CD4-positive, alpha-beta T cell treated with Interleukin-12 subunit alpha and Interleukin-12 subunit beta, for 1 hour (primary cell): ENCODE measurements around the gene ST7.
A peak's percentile ranks its signal among the peaks of the same experiment; 100 is the strongest.
"Not testable (repeated sequence)": the region's sequence is repeated elsewhere in the genome, so short reads cannot be mapped to it uniquely, and the experiment has no call there.

ENCODE experiments used
- DNase-seq: peaks from one replicate; pipeline ENCODE4 v3.0.0-alpha.2; 2020

ST7 gene

DNA sequence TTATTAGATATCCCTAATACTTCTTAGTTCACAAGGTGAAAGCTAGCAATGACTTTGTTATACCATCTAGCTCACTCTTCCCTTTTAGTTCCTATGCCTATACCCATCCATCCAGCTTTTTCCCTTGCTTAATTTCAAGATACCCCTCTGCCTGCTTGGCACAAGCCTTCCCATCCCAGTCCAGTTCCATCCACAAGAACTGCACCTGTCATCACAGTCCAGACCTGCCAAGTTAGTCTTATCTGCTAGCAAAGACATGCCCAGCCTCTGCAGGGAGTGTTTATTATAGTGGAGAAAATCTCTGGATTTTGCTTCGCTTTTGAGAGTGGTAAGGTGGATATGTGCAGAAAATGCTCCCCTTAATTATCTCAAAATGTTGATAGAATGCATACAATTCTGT lies 158.2 kb downstream of the ST7 start:
- no peak for DNase-seq

DNA sequence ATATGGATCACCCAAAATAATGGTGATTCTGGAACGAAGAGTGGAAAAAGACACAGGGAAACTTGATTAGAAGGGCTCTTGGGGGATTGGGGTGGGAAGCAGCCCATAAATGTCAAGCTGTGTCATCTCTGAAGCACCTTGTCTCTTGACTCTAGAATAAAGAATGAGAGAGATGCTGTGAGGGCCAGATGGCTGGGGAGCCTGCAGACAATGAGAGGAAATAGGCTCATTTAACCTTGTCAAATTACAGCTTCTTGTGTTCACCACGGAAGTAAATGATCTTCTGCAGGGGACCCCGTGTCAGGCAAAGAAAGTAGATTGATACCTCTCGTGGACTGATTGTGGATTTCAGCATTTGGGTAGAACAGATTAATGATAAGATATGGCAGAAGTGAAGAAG lies 159.3 kb downstream of the ST7 start:
- DNase-seq = no peak

DNA sequence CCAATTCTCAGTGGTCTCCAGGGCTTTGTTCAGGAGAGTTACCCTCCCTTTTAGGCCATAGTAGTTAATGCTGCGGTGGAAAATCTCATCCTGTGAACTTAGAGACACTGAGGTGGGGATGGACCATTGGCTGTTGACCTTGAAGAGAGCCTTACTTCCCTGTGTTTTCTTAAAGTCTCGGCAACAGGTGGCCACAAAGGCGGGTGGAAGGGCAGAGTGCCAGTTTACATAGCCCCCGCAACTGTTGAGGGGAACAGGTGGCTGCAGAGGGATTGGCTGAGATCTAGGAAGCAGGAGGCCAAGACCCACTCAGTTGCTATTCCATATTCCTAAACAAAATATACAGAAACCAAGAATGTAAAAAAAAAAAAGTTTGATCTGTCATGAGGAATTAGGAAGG lies 160.6 kb downstream of the ST7 start:
- no peak for DNase-seq

DNA sequence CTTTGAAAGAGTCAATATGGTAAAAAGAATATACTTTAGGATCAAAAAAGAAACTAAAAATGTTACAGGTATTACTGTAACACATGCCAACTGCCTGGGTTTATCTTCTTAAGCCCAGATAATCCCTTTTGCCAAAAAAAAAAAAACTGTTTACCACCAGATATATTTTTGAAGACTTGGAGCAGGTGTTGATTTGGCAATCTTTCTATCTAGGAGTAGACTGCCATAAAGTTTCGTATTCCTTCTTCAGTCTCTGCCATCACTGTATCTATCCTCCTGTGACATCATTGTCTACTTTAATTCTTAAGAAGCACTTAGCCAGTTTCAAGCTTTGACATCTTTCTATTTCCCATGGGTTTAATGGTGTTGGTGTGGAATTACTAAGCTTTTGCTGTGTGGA lies 161.0 kb downstream of the ST7 start:
- DNase-seq = no peak

DNA sequence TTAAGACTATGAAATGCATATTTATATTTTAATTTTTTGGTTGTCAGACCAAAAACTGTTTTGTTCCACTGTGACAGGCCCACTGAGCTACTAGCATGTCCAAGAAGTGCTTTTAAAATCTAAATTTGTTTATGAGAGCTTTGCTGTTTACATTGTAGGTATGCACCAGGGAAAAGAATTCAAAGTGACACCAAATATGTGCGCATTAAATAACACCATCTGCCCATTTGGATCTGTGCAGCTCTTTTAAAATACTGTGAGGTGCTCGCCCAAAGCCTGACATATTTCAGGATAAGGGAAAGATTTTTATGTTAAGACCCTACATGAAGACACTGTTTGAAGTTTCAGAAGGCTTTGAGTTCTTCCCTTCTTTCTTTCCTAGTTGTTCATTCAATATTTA lies 162.9 kb downstream of the ST7 start:
- DNase-seq = no peak

DNA sequence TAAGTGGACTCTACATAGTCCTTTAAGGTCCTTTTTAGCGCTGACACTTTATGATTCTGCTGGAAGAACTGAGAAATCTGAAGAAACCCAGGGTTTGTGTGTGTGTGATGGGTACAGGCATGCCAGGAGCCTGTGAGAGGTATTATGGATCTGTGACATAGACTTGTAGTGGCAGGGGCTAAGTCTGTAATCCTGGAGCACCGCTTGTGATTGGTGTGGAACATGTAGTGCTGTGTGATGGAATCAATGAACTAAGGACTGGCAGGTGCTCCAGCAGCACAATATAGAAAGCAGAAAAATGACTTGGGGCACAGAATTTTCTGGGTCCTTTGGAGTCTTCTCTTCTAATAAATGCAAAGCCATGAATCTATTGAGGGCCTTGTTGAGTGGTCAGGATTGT lies 163.9 kb downstream of the ST7 start:
- DNase-seq = no peak

DNA sequence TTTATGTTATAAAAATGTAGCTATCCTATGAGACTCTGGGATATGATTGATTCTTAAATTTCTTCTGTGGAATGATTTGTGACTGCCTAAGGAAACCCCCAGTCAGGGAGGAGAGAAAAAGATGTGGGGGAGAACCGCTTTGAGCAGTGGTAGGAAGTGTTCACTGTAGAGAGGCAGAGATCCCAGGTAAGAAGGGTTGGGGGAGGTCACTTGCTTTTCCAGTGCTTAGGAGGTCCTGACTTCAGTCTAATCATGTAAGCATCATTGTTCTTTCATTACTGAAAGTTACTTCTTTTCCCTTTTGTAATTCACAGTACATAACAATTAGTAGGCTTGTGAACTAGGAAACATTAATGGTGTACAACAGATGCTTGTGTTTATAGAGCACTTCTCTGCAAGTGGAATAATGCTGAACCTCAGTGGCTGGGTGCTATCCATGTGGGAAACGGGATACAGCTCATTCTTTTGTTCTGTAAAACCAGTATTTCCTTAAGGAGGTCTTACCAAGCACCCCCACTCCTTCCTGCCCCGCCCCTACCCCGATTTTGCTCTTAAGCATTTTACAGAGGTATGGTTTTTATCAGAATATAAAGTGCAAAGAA lies 165.4 kb downstream of the ST7 start:
- DNase-seq = no peak

DNA sequence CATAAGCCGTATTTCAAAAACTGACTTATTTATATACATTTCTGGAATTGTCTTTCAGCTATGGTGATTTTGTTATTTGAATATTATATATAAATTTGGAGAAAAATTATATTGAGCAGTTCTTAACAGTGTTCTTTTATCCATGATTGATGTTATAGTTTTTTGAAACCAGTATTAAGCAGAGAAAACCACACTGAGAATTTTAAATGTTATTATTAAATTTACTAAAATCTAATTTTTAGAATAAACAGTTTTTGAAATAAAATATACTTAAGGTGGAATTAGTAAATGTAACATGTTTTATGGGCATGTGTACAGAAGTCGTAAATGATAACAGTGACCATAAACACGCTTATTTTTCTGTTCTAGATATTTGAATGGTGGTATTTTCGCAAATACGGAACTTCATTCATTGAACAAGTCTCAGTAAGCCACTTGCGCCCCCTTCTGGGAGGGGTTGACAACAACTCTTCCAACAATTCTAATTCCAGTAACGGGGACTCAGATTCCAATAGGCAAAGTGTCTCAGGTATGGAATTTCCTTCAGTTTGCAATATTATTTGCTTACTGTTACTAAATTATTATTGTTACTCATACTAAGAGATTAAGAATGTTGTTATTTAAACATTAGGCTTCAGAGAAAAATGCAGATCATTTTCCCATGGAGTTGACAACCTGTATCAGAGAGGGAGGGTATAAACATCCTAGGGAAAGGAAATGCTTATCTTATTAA lies 166.1 kb downstream of the ST7 start:
- peak; percentile 73 for DNase-seq

DNA sequence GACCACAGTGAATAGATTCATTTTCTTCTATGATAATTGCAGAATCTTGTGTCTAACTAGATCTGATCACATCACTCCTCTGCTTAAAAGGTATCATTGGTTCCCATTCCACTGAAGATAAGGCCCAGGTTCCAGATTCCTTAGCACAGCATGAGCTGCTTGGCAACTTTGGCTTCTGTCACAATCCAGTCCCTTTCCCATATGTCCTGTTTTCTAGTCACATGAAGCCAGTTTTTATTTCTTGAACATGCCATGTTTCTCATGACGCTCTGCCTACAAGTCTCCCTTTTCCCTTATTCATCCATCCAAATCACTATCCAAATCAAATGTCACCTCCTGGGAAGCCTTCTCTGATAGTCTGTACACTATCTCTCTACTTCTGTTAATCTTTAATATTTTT lies 167.0 kb downstream of the ST7 start:
- not testable (repeated sequence) for DNase-seq

DNA sequence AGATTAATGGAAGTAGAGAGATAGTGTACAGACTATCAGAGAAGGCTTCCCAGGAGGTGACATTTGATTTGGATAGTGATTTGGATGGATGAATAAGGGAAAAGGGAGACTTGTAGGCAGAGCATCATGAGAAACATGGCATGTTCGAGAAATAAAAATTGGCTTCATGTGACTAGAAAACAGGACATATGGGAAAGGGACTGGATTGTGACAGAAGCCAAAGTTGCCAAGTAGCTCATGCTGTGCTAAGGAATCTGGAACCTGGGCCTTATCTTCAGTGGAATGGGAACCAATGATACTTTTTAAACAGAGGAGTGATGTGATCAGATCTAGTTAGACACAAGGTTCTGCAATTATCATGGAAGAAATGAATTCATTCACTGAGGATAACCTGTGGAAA lies 168.7 kb downstream of the ST7 start:
- DNase-seq = not testable (repeated sequence)

DNA sequence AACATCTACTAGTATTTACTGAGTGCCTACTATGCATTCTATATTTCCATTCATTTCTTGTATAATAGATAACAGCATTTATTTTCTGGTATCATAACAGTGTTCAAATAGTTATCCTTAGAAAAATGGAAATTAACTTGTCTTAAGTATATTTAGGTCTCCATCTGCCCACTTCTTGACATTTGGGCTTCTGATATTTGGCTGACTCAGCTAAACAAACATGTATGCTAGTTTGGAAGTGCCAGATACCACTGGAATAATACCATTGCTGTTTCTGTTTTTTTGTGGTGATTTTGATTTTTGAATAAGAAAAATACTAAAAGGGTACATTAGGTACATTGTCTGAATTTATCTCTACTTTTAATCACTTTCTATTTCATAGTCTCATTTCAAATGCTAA lies 169.2 kb downstream of the ST7 start:
- no peak for DNase-seq

DNA sequence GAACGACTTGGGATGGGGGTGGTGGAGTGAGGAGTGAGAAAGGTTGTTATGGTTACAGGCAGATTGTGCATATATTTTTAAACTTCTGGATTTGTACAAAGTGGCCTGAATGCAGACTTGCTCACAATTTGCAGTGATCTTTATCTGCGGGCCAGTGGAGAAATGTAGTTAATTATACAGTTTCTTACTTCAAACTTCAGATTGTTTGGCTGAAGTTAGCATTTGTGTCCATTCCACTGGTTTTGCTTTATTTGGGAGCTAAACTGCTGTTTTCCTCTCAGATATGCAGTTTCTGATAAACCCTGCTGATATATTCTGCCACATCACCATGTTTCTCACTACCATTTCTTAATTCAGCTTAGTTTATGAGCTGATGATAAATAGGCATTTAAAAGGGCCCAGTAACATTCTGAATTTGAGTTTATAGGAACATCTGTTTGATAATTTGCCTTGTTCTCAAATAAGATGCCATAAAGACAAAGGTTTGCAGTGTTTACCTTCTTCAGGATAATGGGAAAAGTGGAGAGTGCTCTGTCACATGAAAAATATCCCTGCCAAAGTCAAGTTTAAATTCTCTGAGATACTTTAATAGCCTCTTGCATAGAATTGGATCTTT lies 170.1 kb downstream of the ST7 start:
- no peak for DNase-seq

DNA sequence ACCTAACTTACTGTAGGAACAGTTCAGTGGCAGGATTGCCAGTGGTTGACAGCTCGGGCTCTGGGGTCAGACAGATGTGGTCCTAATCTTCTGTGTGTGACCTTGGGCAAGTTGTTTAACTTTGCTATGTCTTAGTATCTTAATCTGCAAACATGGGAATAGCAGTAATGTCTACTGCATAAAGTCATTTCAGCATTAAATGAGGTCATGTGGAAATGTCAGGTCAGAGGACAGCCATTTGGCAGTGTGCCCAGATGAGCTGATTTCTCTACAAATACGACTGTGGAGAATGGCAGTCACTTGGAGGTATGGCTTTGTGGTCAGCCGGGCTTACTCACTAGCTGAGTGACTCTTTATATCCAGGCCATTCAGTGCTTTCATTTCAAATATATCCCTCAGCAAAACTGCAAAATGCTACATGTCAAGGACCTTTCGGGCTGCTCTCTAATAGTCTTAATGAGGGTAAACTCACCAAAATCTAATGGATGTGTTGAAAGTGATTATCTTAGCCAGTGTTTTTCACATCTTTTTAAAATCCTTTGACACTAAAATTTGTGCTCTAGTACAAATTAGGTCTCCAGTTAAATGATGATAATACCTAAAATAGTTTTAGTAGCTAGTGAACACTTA lies 171.4 kb downstream of the ST7 start:
- DNase-seq = no peak

DNA sequence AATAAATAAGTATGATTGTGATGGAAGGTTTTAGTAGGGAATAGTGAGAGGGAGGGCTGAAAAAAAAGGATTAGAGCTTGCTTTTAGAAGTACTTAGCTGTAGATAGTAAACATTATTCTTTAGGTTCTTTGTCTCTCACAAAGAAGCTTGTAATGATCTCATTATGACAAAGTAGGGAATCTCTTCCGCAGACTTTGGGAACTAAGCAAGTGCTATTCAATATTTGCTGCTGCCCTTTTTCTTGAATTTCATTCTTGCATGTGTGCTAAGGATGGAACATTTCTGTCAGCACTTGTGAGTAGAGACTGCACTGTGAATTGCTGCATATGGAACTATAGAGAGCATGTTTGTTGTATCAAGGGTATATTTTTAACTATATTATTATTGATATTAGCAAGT lies 173.4 kb downstream of the ST7 start:
- no peak for DNase-seq

DNA sequence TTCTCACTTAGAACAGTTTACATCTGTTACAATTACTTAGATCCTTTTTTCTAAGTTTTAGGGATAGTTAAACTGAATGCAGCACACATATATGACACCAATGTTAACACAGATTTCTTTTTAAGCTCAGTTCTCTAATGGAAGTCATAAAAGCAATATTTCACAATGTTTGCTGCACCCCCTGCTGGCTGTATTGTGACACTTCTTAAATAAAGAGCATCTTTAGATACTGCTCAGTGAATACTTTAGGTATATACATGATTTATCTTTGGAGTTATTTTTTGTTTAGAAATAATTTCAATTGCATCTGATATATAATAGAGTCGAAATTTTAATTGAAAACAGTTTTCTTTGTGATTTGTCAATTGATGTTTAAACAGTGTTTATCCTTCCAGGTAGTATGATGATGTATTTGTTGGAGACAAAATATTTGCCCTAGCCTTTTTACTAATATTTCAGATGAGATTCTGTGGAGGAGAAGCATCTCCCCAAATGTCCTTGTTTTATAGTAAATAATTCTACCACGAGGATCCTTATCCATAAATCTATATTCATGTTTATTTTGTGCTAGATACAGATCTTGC lies 174.4 kb downstream of the ST7 start:
- peak; percentile 60 for DNase-seq

DNA sequence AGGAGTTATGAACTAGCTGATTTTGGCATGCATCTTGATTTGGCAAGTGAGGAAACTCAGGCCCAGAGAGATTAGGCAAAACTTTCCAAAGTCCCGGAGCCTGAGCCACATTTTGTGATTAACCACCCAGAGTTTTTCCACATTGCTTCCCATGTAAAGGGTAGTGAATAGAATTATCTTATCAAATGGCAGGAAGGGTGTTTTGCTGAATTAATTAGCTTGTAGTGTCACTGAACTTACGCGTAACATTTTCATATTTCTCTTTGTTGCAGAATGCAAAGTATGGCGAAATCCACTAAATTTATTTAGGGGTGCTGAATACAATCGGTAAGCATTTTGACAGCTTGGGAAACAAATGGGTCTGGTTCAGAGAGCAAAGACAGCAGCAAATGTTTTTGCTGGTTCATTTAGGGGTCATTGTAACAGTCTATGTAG lies 176.2 kb downstream of the ST7 start:
- no peak for DNase-seq

DNA sequence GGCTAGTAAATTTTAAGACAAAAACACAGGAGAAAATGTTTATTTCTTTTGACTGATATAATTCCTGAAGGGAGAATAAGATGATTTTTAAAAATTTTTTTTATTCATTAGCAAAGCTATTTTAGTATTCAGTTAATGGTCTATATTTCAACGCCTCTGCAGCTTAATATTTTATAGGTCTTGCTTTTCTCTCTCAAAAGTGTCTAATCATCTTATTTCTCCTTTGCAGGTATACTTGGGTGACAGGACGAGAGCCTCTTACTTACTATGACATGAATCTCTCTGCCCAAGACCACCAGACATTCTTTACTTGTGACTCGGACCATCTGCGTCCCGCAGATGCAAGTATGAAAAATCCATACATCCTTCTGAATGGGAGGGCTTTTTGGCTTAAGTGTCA lies 177.0 kb downstream of the ST7 start:
- no peak for DNase-seq

DNA sequence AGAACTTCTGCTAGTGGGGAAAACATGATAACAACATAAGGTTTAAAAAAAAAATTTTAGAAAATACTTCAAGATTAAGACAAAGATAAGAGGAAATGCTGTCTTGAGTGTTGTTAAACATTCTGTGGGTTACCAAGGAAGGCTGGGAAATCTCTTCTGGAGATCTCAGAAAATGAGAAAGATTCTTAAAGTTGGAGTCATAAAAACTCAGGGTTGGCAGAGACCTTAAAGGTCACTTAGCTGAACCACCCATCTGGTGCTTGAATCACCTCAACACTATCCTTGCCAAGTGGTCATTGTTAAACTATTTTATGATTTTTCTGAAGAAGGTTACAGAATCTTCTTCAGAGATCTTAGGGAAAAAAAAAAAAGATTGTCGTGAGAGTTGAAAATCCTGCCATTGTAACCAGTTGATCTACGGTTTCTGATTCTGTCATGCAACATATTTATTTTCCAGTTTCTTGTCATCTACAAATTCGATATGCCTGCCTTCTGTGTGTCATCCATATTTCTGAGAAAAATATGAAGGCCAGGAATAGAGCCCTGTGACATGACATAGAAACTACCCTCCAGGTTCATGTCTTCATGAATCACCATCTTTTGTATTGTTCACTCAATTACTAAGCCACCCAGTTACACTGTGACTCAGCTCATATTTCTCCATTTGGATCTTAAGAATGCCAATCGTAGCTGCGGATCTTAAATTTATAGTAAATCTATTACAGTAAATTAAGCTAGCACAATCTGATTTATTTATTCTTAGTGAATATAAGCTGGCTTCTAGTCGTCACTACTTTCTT lies 179.2 kb downstream of the ST7 start:
- no peak for DNase-seq

DNA sequence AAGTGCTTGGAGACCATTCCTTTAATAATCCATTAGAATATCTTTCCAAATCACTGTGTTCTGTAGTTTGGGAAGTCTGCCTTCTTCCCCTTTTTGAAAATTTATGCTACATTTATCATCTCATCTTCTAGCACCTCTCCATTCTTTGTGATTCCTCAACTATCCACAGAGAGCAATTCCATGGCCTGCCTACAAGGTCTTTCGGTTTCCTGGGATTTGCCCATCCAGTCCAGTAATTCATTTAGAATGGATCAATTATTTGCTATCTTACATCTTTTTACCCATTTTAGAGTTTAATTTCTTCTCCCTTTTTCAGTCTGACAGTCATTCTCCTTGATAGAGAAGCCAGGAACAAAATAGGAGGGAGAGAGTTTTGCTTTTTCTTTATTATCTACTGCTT lies 179.8 kb downstream of the ST7 start:
- DNase-seq = no peak

DNA sequence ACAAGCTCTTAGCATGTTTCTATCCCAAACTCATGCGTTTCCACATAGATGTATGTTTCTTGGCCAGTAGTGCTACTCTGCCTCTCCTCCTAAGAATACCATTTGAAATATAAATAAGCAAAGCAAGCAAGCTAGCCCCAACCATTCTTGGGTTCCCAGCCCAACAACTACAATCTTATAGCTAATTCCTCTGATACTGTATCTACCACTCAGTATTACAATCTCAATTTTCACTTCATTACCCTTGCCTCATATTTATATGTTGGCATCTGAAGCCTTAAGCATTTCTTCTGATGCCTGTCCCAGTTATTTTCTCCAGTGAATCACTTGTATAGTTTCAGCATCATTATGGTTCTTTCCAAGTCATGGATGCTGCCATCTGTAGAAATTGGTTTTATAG lies 181.1 kb downstream of the ST7 start:
- no peak for DNase-seq

DNA sequence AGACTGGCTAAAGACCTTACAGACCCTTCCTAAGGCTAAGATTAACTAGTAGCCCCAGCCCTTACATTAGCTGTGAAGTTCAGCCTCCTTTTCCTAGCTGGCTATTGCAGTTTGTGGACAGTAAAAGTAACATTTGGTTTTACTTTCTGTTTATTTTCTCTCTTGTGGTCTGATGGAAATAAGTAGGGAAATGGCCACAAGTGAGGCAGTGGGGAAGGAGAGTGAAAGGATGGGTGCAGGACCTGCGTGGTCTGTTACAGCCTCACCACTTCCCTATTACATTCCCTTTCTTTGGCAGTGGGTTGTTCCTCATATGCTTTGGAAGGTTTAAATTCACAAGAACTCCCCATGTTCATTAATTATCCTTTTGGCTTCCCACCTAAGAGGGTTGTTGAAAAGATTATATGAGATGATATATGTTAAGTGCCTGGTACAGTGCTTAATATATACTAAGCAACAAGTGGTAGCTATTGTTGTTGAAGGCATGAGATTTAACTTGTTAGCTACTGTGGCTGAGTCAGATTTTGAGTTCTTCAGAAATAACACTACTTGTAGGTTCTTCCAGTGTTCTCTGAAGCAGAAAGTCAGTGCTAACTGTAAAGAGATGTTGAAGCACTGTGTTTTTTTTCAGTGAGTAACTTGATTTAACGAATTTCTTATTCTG lies 181.7 kb downstream of the ST7 start:
- no peak for DNase-seq

DNA sequence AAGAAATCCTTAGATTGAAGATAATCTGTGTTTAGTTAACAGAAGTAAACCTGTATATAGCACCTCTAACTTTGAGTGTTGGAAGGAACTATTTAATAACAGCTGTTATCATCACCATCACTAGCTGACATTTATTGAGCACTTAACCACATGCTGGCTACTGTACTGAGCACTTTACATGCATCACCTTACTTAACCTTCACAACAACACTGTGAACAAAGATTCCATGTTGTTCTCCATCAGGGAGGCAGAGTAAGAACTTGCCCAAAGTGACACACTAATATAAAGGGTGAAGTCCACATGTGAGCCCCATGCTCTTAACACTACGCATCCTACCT lies 182.2 kb downstream of the ST7 start:
- no peak for DNase-seq
